Smooth muscle cell of the brain vasculature (primary cell): ENCODE results near the gene CEMIP2.
"Not testable (repeated sequence)": the region's sequence is repeated elsewhere in the genome, so short reads cannot be mapped to it uniquely, and the experiment has no call there.

ENCODE experiments used
- DNase-seq: peaks from one replicate; pipeline ENCODE4 v3.0.0-alpha.2; 2012; ENCODE audit warnings: low read depth, low spot score

CEMIP2 gene, protein sequence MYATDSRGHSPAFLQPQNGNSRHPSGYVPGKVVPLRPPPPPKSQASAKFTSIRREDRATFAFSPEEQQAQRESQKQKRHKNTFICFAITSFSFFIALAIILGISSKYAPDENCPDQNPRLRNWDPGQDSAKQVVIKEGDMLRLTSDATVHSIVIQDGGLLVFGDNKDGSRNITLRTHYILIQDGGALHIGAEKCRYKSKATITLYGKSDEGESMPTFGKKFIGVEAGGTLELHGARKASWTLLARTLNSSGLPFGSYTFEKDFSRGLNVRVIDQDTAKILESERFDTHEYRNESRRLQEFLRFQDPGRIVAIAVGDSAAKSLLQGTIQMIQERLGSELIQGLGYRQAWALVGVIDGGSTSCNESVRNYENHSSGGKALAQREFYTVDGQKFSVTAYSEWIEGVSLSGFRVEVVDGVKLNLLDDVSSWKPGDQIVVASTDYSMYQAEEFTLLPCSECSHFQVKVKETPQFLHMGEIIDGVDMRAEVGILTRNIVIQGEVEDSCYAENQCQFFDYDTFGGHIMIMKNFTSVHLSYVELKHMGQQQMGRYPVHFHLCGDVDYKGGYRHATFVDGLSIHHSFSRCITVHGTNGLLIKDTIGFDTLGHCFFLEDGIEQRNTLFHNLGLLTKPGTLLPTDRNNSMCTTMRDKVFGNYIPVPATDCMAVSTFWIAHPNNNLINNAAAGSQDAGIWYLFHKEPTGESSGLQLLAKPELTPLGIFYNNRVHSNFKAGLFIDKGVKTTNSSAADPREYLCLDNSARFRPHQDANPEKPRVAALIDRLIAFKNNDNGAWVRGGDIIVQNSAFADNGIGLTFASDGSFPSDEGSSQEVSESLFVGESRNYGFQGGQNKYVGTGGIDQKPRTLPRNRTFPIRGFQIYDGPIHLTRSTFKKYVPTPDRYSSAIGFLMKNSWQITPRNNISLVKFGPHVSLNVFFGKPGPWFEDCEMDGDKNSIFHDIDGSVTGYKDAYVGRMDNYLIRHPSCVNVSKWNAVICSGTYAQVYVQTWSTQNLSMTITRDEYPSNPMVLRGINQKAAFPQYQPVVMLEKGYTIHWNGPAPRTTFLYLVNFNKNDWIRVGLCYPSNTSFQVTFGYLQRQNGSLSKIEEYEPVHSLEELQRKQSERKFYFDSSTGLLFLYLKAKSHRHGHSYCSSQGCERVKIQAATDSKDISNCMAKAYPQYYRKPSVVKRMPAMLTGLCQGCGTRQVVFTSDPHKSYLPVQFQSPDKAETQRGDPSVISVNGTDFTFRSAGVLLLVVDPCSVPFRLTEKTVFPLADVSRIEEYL (N-terminal part only)

DNA sequence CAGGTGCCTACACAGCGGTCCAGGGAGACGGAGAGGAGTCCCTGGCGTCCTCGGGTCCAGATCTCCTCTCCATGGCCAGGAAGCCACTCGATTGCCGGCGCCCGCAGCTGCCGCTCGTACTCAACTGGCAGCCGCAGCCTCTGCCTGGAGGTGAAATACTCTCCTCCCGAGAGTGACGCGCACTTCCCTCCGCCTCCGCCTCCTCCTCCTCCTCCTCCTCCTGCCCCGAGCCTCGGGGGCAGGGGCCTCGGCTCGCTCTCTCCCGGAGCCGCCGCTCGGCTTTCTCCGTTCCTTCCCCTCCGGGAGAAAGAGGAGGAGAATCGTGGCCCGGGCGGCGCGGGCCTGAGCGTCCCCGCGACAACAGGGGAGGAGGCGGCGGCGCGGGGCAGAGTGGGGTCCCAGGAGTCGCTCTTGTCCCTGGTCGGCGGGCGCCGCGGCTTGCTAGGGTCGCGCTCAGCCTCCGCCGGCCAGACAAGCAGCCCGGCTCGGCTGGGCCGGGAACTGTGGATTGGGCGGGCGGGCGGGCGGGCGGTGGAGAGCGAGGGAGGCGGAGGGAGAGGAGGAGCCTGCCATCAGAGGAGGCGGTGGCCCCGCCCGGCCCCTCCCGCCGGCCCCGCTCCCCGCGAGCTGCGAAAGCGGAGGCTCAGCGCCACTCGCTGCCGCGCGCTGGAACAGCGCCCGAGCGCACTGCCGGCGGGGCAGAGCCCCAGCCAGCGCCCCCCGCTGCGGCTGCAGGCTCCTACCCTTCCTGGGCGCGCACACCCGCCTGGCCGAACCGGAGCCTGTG is at the start of gene CEMIP2:
Gene CEMIP2 (minus strand): TSS at position 126 of the 787 bp plus-strand sequence. CDS start 18,140 bp downstream, outside the sequence.
- peak; percentile 66 for DNase-seq

DNA sequence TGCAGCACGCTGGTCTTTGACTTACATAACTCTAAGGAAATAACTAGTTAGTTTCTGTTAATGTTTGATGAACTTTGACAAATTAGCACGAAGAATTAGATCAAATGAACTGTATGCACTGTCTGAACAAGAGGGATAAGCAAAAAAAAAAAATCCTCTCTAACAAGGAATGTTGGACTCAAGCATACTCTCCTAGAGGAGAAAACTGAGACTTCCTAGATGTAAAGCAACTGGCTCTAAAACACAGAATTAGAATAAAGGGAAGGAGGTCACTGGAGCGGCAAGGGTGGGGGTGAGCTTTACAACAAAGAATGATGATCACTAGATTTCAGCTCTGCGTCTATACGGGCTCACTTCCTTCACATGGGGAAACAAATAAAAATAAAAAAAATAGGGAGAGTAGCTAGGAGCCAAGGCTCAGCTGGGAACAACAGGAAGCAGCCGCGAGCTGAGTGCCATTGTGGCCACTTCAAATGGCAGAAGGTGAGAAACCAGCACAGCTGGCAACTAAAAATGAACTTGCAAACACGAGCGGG is 48.7 kb upstream of the CEMIP2 start:
- no peak for DNase-seq

- no peak for DNase-seq
These were observed 46.5 kb upstream of the CEMIP2 start for GRCh38 chr9:71814815-71815214.

DNA sequence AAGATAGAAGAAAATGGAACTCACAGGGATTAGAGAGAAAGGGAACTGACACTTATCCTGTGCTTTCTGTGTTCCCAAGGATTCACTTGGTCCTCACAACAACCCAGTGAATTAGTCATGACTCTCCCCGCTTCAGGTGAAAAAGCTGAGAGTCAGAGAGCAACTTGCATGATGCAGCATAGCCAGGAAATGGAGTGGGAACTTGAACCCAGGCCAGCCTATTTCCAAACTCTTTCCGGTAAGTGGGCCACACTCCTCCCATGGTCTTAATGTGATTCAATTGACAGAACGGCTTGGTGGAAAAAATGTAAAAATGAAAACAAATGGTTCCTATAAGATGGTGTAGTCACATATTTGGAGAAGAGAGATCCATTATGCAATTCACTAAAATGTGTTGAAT is 45.9 kb upstream of the CEMIP2 start:
- no peak for DNase-seq

DNA sequence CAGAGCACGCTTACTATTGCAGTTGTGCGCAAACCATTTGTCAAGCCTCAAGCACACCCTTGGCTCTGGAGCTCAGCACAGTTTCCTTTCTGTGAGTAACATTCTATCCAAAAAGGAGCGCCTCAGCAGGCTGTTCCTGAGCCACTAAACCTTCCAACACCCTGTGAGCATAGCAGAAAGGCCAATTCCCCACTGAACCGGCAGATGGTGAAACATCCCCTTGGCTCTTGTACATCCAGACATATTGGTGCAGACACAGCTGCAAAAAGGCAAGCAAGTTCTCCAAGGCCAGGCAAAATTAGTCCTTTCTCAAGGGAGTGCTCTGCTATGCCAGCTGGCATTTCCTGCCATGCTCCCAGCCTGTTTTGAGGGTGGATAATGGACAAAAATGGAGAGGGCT is 44.1 kb upstream of the CEMIP2 start:
- DNase-seq, result no peak

- no peak for DNase-seq
These were observed 39.8 kb upstream of the CEMIP2 start for GRCh38 chr9:71808068-71808467.

DNA sequence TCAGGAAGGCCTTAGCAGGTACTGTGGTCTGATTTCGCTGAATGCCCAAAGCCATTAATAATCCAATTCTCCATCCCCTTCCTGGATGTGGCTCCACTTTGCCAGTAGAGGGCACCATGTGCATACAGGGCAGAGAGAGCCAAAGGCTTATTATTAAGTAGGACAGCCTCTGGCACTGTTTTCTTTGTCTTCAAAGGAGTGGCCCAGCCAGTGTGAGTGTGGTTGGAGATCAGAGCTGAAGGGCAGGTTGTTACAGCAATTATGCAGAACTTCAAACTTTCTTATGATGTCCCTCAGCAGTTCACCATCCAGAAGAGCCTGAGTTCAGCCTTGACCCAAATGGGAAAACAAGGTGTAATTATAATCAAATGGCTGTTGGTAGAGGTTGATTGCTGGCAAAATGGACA is 38.6 kb upstream of the CEMIP2 start:
- DNase-seq, result peak; percentile 24

DNA sequence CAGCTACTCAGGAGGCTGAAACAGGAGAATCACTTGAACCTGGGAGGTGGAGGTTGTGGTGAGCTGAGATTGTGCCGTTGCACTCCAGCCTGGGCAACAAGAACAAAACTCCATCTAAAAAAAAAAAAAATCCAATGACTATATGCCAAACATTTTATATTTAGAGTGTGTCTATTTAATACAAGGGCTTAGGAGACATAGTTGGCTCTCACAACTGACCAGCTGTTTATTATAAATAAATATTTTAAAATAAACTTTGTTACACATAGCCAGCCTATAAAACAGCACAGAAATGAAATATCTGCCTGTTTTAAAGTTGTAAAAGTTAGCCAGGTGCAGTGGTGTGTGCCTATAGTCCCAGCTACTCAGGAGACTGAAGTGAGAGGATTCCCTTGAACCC is 36.8 kb upstream of the CEMIP2 start:
- not testable (repeated sequence) for DNase-seq

DNA sequence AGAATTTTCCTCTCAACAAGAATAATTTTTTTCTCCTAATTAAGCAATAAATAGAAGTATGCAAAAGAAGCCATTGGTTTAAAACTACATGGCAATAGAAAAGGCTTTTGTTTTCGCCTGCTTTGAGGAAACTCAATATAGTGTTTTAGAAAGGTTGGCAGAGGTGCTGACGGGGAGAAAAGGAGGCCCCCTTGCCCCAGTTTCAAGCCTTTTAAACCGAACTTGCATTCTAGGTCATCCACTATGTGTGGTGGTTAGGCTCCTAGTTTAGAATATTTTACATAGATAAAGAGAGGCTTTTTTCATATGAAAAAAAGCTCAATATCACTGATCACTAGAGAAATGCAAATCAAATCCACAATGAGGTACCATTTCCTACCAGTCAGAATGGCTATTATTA is 33.5 kb upstream of the CEMIP2 start:
- no peak for DNase-seq

- DNase-seq, result no peak
These were observed 29.0 kb upstream of the CEMIP2 start for GRCh38 chr9:71797266-71797665.

DNA sequence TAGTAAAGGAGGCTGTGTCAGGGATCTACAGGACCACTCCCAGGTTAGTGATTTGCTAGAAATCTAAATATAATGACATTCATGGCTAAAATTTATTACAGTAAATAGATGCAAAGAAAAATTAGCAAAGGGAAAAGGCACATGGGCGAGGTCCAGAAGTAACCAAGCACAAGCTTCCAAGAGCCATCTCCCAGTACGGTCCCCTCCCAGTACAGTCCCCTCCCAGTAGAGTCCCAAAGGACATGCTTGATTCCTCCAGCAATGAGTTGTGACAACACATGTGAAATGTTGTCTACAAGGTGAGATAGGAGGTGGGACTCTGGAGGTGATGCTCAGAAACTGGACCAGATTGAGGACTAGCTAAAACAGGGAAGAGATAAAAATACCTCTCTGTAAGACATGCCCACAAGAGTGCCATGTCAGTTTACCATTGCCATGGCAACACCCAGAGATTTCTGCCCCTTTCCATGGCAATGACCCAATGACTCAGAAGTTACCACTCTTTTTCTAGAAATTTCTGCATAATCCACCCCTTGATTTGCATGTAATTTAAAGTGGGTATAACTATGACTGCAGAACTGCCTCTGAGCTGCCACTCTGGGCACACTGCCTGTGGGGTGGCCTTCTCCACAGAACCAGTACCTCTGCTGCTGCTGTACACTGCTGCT is 27.9 kb upstream of the CEMIP2 start:
- DNase-seq, result no peak

GRCh38 chr9:71795097-71795813 is 26.9 kb upstream of the CEMIP2 start:
- DNase-seq, result no peak

DNA sequence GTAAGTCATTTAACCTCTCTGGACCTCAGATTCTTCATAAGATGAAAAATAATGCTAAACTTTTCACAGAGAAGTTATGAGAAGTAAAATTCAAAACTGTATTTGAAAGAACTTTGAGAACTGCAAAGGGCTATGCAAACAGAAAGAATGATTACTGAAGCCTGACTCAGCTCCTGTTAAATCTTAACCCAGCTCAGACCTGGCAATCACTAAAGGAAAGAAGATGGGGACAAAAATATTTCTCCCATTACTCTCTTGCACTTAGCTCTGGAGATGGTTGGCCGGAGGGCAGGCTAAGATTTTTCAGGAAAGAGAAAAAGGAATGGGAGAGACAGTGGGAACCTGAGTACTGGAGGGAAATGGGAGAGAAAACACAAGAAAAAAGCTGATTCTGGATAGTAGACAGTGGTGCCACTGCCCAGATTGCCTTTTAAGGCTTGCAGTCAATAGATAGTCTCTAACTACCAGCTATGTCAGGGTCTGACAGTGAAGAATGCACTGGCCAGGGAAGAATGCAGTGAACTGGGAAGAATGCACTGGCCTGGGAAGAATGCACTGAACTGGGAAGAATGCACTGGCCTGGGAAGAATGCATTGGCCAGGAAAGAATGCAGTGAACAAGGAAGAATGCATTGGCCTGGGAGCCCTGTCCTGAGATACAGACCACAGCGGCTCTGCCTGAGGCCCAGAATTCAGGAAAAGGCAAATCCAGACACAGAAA is 25.2 kb upstream of the CEMIP2 start:
- no peak for DNase-seq

GRCh38 chr9:71791875-71792274 is 23.6 kb upstream of the CEMIP2 start:
- no peak for DNase-seq

- DNase-seq, result no peak
These were observed 22.0 kb upstream of the CEMIP2 start for GRCh38 chr9:71790296-71790695.

DNA sequence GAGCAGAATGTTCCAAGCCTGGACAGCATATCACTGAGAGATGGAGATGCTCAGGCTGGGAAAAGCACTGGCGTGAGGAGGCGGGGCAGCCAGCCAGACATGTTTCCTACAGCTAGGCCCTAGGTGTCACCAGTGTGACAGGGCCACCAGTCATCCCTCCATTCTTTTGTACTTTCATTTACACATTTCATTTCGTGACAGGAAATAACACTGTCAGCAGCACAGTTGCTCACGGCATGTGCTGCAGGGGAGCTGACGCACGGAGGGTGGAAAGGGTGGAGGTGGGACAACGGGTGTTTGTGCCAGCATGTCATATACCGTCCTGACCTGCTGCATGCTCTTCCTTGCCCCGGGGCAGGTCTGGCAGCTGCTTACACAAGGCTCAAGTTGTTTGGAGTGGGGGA is 14.8 kb upstream of the CEMIP2 start:
- no peak for DNase-seq

DNA sequence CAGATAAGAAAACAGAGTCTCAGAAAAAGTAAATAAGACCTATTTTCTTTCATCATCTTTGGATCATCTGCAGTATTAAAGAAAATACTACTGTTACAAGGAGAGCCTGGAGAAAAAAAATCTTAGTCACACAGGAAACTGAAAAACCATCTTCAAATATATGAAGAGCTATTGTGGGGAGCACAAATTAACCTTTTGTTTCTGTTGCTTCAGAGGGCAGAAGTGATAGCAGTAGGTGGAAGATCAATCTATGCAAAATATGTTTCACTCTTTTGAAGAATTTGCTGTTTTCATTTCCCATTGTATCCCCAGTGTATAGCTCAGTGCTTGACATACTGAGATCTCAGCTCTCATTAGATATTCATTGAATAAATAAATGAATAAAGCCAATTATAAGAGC is 13.1 kb upstream of the CEMIP2 start:
- DNase-seq, result no peak

DNA sequence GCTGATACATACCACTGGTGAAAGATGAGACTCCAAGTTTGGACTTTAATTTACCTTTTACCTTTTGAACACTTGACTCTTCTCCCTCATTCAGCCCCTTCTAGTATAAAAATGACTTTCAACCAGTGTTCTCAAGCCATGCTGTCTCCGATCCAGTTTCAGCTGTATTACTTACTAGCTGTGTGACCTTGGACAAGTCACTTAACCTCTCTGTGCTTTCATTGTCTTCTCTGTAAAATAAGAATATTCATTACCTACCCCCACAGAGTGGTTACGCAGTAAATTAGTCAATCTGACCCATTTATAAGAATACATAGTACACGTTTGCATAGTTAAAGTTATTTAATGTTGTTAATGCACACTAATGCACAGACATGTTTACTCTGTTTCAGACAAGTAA is 12.6 kb upstream of the CEMIP2 start:
- DNase-seq, result no peak

DNA sequence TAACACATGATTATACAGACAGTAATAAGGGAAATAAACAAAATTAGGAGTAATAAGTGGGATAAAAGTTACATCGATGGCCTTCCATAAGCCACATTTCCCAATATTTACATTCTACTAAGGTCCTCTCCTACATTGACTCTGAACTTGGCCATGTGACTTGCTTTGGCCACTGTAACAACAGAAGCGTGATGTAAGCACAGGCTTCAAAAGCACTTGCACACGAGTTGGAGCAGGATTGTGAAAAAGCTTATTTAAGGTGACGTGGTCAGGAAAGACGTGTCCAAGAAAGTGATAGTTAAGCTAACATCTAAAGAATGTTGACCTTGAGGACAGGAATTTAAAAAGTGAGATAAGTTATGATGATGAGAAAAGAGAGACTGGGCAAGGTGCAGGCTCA is 9.8 kb upstream of the CEMIP2 start:
- DNase-seq, result no peak
